ENCODE measurements around the gene MPPED1. TPM values are rescaled to one million over a fixed set of nuclear protein-coding genes. Genes with fewer than 3 reads are reported as not detected.

The MPPED1 gene
- total RNA-seq, 1 donor from 2014 or later: not detected

- intact Hi-C loops (cut with micrococcal nuclease): no loop called here
- no peak overlapping the region for H3K4me3 ChIP-seq
- DNase-seq: no peak
- H3K9me3 ChIP-seq (replicated peaks): no peaks in the 10 kb centered on the region
- TF ChIP-seq CTCF (IDR thresholded peaks at IDR 0.05; ENCODE audit: borderline replicate concordance): no peak
- no peaks in the 10 kb centered on the region for H3K4me1 ChIP-seq
- peaks cover 12% of the 10 kb centered on the region for H3K27me3 ChIP-seq (ENCODE audit: low read depth)
- no peaks in the 10 kb centered on the region for H3K36me3 ChIP-seq
- no peak overlapping the region for H3K27ac ChIP-seq (replicated peaks)
Observed at GRCh38 chr22:43508489-43508888, 96.7 kb downstream of the MPPED1 start.

- intact Hi-C loops (cut with micrococcal nuclease): no loop called here
- no peaks in the 10 kb centered on the region for H3K4me1 ChIP-seq
- no peaks in the 10 kb centered on the region for H3K9me3 ChIP-seq (replicated peaks)
Observed at GRCh38 chr22:43509337-43509736, 97.5 kb downstream of the MPPED1 start.

GRCh38 chr22:43510281-43511070, 98.7 kb downstream of the MPPED1 start:
- Histone ChIP-seq H3K27ac (replicated peaks) (no peak overlapping the region), H3K4me3 (no peak overlapping the region), H3K9me3 (replicated peaks) (no peaks in the 10 kb centered on the region), H3K4me1 (no peaks in the 10 kb centered on the region), H3K36me3 (no peaks in the 10 kb centered on the region), H3K27me3 (ENCODE audit: low read depth) (peaks cover 29% of the 10 kb centered on the region)
- no peak for TF ChIP-seq CTCF (IDR thresholded peaks at IDR 0.05; ENCODE audit: borderline replicate concordance)
- intact Hi-C loops (cut with micrococcal nuclease): no loop called here
- DNase-seq: no peak

More at GRCh38 chr22:43509337-43509736, 97.5 kb downstream of the MPPED1 start:
- H3K36me3 ChIP-seq: no peaks in the 10 kb centered on the region
- TF ChIP-seq CTCF (IDR thresholded peaks at IDR 0.05; ENCODE audit: borderline replicate concordance): no peak
- no peak for DNase-seq
- H3K27ac ChIP-seq (replicated peaks): no peak overlapping the region
- H3K27me3 ChIP-seq (ENCODE audit: low read depth): peaks cover 18% of the 10 kb centered on the region
- no peak overlapping the region for H3K4me3 ChIP-seq

- no peak for TF ChIP-seq CTCF (IDR thresholded peaks at IDR 0.05; ENCODE audit: borderline replicate concordance)
- intact Hi-C loops (cut with micrococcal nuclease): no loop called here
- peaks cover 39% of the 10 kb centered on the region for H3K27me3 ChIP-seq (ENCODE audit: low read depth)
- H3K4me3 ChIP-seq: no peak overlapping the region
- H3K27ac ChIP-seq (replicated peaks): no peak overlapping the region
- DNase-seq: no peak
- H3K4me1 ChIP-seq: no peaks in the 10 kb centered on the region
- H3K36me3 ChIP-seq: no peaks in the 10 kb centered on the region
- no peaks in the 10 kb centered on the region for H3K9me3 ChIP-seq (replicated peaks)
Observed at GRCh38 chr22:43511276-43511910, 99.6 kb downstream of the MPPED1 start.

- peaks cover 43% of the 10 kb centered on the region for H3K27me3 ChIP-seq (ENCODE audit: low read depth)
- H3K4me3 ChIP-seq: no peak overlapping the region
Observed at GRCh38 chr22:43512279-43512678, 100.5 kb downstream of the MPPED1 start.

More at GRCh38 chr22:43512279-43512678, 100.5 kb downstream of the MPPED1 start:
- Histone ChIP-seq H3K9me3 (replicated peaks) (no peaks in the 10 kb centered on the region), H3K36me3 (no peaks in the 10 kb centered on the region), H3K27ac (replicated peaks) (no peak overlapping the region), H3K4me1 (no peaks in the 10 kb centered on the region)
- TF ChIP-seq CTCF (IDR thresholded peaks at IDR 0.05; ENCODE audit: borderline replicate concordance): no peak
- intact Hi-C loops (cut with micrococcal nuclease): no loop called here
- DNase-seq: no peak

Data from left ventricle myocardium inferior (tissue), 1 donor.